ENCODE results near the gene SYK.

The SYK gene

DNA sequence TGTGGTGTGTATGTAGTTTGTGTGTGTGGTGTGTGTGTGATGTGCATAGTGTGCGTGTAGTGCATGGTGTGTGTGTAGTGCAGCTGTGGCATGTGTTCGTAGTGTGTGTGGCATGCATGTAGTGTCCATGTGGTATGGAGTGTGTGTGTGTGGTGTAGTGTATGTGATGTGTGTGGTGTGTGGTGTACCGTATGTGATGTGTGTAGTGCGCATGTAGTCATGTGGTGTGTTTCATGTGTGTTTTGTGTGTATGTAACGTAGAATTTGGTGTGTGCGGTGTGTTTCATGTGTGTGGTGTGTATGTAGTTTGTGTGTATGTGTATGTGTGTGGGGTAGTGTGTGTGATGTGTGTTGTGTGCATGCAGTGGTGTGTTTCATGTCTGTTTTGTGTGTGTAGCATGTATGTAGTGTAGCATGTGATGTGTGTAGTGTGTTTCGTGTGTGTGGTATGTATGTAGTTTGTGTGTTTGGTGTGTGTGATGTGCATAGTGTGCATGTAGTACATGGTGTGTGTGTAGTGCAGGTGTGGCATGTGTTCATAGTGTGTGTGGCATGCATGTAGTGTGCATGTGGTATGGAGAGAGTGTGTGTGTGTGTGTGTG is 40.7 kb downstream of the SYK start:
- no peaks in the 10 kb centered on the region for H3K9me3 ChIP-seq (ENCODE audit: control insufficient read depth, insufficient read depth, low read length)
- H3K4me3 ChIP-seq (ENCODE audit: low read depth, low read length), result no peak overlapping the region
- H3K4me1 ChIP-seq (ENCODE audit: control insufficient read depth, insufficient read depth, low read length), result no peaks in the 10 kb centered on the region
- no peak overlapping the region for H3K9ac ChIP-seq (ENCODE audit: low read depth, low read length)
- H3K27me3 ChIP-seq (ENCODE audit: control insufficient read depth, insufficient read depth, low read length), result no peaks in the 10 kb centered on the region
- no peaks in the 10 kb centered on the region for H3K36me3 ChIP-seq (ENCODE audit: control insufficient read depth, insufficient read depth, low read length)

DNA sequence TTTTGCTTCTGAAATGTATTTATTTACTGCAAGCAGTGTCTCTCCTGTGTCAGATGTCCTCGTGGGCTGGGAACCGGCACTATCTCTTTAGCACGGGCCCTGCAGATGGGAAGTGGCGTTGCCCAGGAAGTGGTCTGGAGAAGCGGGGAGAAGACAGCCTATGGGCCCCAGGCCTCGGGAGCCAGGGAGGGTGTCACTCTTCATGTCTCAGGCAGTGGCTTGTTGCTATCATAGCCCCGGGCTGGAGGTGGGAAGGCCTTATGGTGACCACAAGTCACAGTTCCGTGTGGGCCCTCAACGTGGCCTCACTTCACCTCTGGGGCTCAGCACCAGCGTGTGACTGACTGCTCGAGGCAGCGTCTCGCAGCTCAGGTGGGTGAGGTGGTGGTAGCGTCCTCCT is 41.4 kb downstream of the SYK start:
- no peak overlapping the region for H3K4me3 ChIP-seq (ENCODE audit: low read depth, low read length)
- H3K9me3 ChIP-seq (ENCODE audit: control insufficient read depth, insufficient read depth, low read length), result no peaks in the 10 kb centered on the region
- H3K9ac ChIP-seq (ENCODE audit: low read depth, low read length), result no peak overlapping the region
- H3K27me3 ChIP-seq (ENCODE audit: control insufficient read depth, insufficient read depth, low read length), result no peaks in the 10 kb centered on the region
- no peaks in the 10 kb centered on the region for H3K4me1 ChIP-seq (ENCODE audit: control insufficient read depth, insufficient read depth, low read length)
- no peaks in the 10 kb centered on the region for H3K36me3 ChIP-seq (ENCODE audit: control insufficient read depth, insufficient read depth, low read length)

DNA sequence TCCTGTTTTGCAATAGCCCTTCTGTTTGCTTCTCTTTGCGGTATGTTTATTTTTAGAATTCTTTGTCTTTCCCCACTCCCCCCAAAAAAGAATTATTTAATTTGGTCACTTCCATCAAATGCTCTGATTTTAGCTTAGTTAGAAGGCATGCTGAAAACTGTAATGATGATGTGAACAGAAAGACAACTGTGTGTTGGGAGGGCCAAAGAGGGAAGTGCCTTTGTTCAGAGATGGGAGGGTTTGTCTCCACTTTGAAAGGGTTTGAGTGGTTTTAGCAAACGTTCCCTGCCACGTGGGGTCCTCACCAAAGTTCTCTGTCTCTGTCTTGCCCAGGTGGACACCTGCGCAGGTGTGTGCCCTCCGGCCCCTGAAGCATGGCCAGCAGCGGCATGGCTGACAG is 41.9 kb downstream of the SYK start:
- Histone ChIP-seq H3K4me1 (ENCODE audit: control insufficient read depth, insufficient read depth, low read length) (no peaks in the 10 kb centered on the region), H3K36me3 (ENCODE audit: control insufficient read depth, insufficient read depth, low read length) (no peaks in the 10 kb centered on the region), H3K4me3 (ENCODE audit: low read depth, low read length) (no peak overlapping the region), H3K9ac (ENCODE audit: low read depth, low read length) (no peak overlapping the region), H3K27me3 (ENCODE audit: control insufficient read depth, insufficient read depth, low read length) (no peaks in the 10 kb centered on the region), H3K9me3 (ENCODE audit: control insufficient read depth, insufficient read depth, low read length) (no peaks in the 10 kb centered on the region)

DNA sequence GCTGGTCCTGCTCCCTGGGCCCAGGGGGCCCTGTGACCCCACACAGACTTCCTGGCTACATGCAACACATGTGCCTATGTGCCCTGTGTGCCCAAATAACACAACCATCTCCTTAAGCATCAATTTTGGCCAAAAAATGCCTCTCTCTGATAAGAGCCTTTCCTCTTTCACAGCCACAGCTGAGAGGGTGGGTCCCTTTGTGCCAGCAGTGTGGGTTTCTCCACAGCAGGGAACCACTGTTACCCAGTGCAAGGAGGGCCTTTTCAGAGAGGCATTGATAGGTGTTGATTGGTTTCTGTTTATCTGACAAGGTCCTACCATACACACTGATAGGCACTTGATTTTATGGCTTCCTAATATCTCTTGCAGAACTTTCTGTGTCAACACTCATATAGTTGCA is 42.7 kb downstream of the SYK start:
- Histone ChIP-seq H3K27me3 (ENCODE audit: control insufficient read depth, insufficient read depth, low read length) (no peaks in the 10 kb centered on the region), H3K9me3 (ENCODE audit: control insufficient read depth, insufficient read depth, low read length) (no peaks in the 10 kb centered on the region), H3K4me1 (ENCODE audit: control insufficient read depth, insufficient read depth, low read length) (no peaks in the 10 kb centered on the region), H3K36me3 (ENCODE audit: control insufficient read depth, insufficient read depth, low read length) (no peaks in the 10 kb centered on the region), H3K9ac (ENCODE audit: low read depth, low read length) (no peak overlapping the region), H3K4me3 (ENCODE audit: low read depth, low read length) (no peak overlapping the region)

DNA sequence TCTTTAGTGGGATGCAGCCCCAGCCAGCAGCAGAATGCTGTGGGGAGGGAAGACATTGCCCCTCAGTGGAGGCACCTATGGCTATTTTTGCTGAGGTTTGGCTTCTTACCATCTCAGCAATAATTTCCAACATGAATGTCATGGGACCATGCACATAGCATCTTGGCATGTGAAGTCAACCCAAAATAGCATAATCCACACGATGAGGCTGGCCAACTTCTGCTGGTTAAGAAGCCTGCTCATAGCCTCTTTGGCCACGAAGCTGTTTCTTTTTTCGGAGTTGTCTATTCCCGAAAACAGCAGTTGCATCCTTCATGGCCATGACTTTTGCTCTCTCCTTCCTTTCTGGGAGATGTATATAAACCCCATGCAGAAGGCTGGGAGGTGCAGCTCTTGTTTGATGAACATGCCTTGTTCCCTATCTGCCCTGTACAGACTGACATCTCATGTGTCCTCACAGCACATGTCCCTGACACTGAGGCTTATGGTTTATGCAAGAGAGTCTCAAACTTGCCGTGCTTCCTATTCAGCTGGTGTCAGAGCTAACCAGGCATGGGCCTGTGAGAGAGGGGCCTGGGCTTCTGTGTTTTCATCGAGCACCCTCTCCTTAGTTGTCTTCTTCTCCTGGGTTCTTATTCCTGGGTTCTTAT is 45.3 kb downstream of the SYK start:
- no peaks in the 10 kb centered on the region for H3K36me3 ChIP-seq (ENCODE audit: control insufficient read depth, insufficient read depth, low read length)
- no peaks in the 10 kb centered on the region for H3K4me1 ChIP-seq (ENCODE audit: control insufficient read depth, insufficient read depth, low read length)
- H3K4me3 ChIP-seq (ENCODE audit: low read depth, low read length), result no peak overlapping the region
- H3K9me3 ChIP-seq (ENCODE audit: control insufficient read depth, insufficient read depth, low read length), result no peaks in the 10 kb centered on the region
- H3K9ac ChIP-seq (ENCODE audit: low read depth, low read length), result no peak overlapping the region
- no peaks in the 10 kb centered on the region for H3K27me3 ChIP-seq (ENCODE audit: control insufficient read depth, insufficient read depth, low read length)

DNA sequence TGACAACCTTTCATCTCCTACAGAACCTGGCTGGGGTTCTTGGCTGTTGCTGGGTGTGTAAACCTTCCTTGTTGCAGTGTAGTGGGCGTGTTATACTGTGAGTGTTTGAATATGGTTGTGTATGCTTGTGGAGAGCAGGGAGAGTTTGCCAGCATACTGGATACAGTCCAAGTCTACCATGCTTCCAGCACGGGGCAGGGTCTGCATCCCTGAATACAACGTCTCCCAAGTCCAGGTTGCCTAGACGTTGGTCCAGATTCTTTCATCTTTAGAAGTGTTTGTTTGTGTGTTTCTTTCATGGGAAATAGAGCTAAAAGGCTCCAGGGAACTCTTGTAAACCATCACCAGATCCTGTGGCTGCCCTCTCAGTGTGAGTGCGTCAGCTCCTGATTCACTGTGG is 46.4 kb downstream of the SYK start:
- no peaks in the 10 kb centered on the region for H3K36me3 ChIP-seq (ENCODE audit: control insufficient read depth, insufficient read depth, low read length)
- no peaks in the 10 kb centered on the region for H3K4me1 ChIP-seq (ENCODE audit: control insufficient read depth, insufficient read depth, low read length)
- H3K27me3 ChIP-seq (ENCODE audit: control insufficient read depth, insufficient read depth, low read length), result no peaks in the 10 kb centered on the region
- H3K9me3 ChIP-seq (ENCODE audit: control insufficient read depth, insufficient read depth, low read length), result no peaks in the 10 kb centered on the region
- no peak overlapping the region for H3K9ac ChIP-seq (ENCODE audit: low read depth, low read length)
- H3K4me3 ChIP-seq (ENCODE audit: low read depth, low read length), result no peak overlapping the region

DNA sequence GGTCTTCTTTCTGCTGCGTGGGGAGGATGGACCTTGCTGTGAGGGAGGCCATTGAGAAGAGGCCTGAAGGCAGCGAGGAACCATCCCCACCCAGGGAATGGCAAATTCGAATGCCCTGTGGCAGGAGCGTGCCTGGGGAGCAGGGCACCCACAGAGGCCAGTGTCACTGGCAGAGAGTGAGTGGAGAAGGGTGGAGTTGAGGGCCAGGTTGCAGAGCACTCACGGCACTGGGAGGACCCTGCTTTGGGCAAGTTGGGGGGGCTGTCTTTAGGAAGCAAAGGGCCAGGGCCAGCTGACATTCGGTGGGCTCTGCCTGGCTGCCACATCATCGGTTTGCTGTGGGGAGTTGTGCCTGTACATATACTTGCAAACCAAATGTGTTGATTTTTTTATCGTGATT is 47.2 kb downstream of the SYK start:
- H3K36me3 ChIP-seq (ENCODE audit: control insufficient read depth, insufficient read depth, low read length), result no peaks in the 10 kb centered on the region

DNA sequence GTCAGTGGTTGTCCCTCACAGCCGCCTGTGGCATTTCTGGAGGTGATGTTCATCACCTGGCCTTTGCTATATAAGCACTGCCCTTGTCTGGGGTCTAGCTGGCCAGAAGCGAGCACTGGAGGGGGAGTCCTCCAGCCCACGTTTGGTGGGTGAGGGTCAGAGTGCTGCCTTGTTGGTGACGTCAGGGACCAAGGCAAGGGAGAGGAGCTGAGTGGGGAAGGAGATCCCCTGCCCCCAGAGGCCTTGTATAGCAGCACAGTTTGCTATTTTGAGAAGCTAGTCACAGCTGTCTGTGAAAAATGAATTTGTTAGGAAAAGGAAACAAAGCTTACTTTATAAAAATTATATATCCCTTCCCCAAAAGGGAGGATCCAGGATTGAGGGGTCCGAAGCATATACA is 49.8 kb downstream of the SYK start:
- Histone ChIP-seq H3K4me3 (ENCODE audit: low read depth, low read length) (no peak overlapping the region), H3K27me3 (ENCODE audit: control insufficient read depth, insufficient read depth, low read length) (no peaks in the 10 kb centered on the region), H3K9ac (ENCODE audit: low read depth, low read length) (no peak overlapping the region), H3K9me3 (ENCODE audit: control insufficient read depth, insufficient read depth, low read length) (no peaks in the 10 kb centered on the region), H3K36me3 (ENCODE audit: control insufficient read depth, insufficient read depth, low read length) (no peaks in the 10 kb centered on the region), H3K4me1 (ENCODE audit: control insufficient read depth, insufficient read depth, low read length) (no peaks in the 10 kb centered on the region)

More for the DNA sequence above, 47.2 kb downstream of the SYK start:
- H3K9ac ChIP-seq (ENCODE audit: low read depth, low read length), result no peak overlapping the region
- no peaks in the 10 kb centered on the region for H3K9me3 ChIP-seq (ENCODE audit: control insufficient read depth, insufficient read depth, low read length)
- no peaks in the 10 kb centered on the region for H3K4me1 ChIP-seq (ENCODE audit: control insufficient read depth, insufficient read depth, low read length)
- H3K27me3 ChIP-seq (ENCODE audit: control insufficient read depth, insufficient read depth, low read length), result no peaks in the 10 kb centered on the region
- H3K4me3 ChIP-seq (ENCODE audit: low read depth, low read length), result no peak overlapping the region

DNA sequence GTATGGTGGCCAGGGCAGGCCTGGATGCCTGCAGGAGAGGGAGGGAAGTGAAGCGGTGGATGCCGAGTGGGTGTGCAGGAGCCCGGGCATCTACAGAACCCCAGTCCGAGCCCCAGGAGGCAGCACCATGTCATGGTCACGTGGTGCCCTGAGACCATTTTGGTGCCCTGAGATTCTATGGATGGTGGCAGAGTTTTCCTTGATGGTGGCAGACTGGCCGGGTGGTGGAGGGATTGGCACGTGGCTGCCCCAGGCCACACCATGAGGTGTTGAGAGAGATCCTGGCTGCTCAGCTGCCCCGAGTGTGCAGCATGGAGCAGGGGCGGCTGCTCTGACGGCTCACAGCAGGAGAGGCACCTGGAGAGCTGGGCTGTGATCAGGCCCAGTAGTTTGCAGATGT is 52.3 kb downstream of the SYK start:
- no peaks in the 10 kb centered on the region for H3K36me3 ChIP-seq (ENCODE audit: control insufficient read depth, insufficient read depth, low read length)
- no peaks in the 10 kb centered on the region for H3K9me3 ChIP-seq (ENCODE audit: control insufficient read depth, insufficient read depth, low read length)
- H3K4me1 ChIP-seq (ENCODE audit: control insufficient read depth, insufficient read depth, low read length), result no peaks in the 10 kb centered on the region
- no peak overlapping the region for H3K4me3 ChIP-seq (ENCODE audit: low read depth, low read length)
- H3K9ac ChIP-seq (ENCODE audit: low read depth, low read length), result no peak overlapping the region
- H3K27me3 ChIP-seq (ENCODE audit: control insufficient read depth, insufficient read depth, low read length), result no peaks in the 10 kb centered on the region

DNA sequence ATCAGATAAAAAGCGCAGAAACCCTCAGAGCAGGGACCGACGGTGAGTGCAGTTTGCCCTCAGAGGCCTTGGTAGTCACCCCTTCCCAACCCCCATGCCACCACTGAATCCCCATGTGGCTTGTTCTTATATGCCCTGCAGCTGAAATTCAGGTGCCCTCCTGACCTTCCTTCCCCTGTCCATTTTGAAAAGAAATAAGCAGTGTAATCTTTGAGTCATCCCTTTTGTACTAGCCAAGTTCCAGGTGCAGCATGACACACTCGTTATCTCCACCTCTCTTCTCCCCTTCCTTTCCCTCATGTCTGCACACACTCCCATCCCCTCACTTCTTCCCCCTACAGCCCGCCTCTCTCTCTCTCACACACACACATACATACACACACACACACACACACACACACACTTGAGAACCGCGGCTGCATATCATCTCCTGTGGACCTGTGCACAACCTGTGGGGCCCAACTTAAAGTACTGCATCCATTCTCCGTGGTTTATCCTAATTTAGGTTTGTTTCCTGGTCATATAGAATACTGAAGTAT is 53.1 kb downstream of the SYK start:
- H3K4me1 ChIP-seq (ENCODE audit: control insufficient read depth, insufficient read depth, low read length), result no peaks in the 10 kb centered on the region
- H3K4me3 ChIP-seq (ENCODE audit: low read depth, low read length), result no peak overlapping the region
- no peaks in the 10 kb centered on the region for H3K9me3 ChIP-seq (ENCODE audit: control insufficient read depth, insufficient read depth, low read length)
- H3K36me3 ChIP-seq (ENCODE audit: control insufficient read depth, insufficient read depth, low read length), result no peaks in the 10 kb centered on the region
- no peaks in the 10 kb centered on the region for H3K27me3 ChIP-seq (ENCODE audit: control insufficient read depth, insufficient read depth, low read length)
- H3K9ac ChIP-seq (ENCODE audit: low read depth, low read length), result no peak overlapping the region

DNA sequence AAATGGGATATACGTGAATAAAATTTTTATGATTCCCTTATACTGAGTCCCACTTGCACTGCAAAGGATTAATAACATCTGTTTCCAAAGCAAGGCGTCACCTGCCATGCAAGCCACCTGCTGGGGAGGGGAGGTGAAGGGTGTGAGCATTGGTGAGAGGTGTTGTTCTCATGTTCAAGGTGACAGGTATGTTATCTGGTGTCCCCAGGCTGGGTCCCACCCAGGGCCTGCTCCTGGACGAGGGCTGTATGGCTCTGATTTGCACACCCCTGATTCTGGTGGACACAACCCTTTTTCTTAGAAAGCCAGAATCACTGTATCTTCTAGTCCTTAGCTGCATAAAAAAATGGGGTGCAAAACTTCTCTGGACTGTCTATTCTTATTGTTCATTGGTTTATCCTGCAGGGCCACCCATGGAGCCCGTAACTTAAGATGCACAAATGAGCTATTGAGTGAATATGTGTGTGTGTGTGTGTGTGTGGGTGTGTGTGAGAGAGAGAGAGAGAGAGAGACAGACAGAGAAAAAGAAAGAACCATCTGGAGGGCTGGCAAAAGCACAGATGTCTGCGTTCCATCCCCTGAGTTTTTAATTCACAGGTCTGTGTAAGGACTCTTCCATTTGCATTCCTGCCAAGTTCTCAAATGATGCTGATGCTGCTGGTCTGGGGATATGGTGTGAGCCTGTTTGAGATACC is 53.7 kb downstream of the SYK start:
- no peaks in the 10 kb centered on the region for H3K4me1 ChIP-seq (ENCODE audit: control insufficient read depth, insufficient read depth, low read length)
- H3K9ac ChIP-seq (ENCODE audit: low read depth, low read length), result no peak overlapping the region
- no peaks in the 10 kb centered on the region for H3K27me3 ChIP-seq (ENCODE audit: control insufficient read depth, insufficient read depth, low read length)
- H3K4me3 ChIP-seq (ENCODE audit: low read depth, low read length), result no peak overlapping the region
- H3K9me3 ChIP-seq (ENCODE audit: control insufficient read depth, insufficient read depth, low read length), result no peaks in the 10 kb centered on the region
- H3K36me3 ChIP-seq (ENCODE audit: control insufficient read depth, insufficient read depth, low read length), result no peaks in the 10 kb centered on the region

DNA sequence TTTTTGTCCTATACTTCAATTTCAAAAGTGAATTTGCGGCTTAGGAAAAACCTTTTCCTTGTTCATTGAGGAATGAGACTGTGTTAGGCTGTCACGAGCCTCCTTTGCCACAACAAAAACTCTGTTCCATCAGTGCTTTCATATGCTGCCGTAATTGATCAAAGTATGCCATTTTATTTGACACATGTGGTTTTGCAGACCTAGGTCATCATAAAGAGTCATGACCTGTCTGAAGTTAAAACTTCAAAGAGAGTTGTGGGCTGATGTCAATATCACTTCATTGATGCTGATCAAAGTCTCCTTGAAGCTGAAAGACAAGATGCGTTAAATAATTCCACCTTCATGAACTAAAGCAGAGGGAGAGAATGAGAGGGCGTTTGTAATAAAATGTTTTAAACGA is 55.5 kb downstream of the SYK start:
- Histone ChIP-seq H3K27me3 (ENCODE audit: control insufficient read depth, insufficient read depth, low read length) (no peaks in the 10 kb centered on the region), H3K36me3 (ENCODE audit: control insufficient read depth, insufficient read depth, low read length) (no peaks in the 10 kb centered on the region), H3K9ac (ENCODE audit: low read depth, low read length) (no peak overlapping the region), H3K4me3 (ENCODE audit: low read depth, low read length) (no peak overlapping the region), H3K4me1 (ENCODE audit: control insufficient read depth, insufficient read depth, low read length) (no peaks in the 10 kb centered on the region), H3K9me3 (ENCODE audit: control insufficient read depth, insufficient read depth, low read length) (no peaks in the 10 kb centered on the region)
